GM18520 (cell line): ENCODE results near the gene ITGA8.

ENCODE experiments used
- ATAC-seq: cut with Tn5 transposase; IDR thresholded peaks from one replicate; pipeline ENCODE4 v1.9.1; 2021; ENCODE audit not compliant: unreplicated experiment

ITGA8 gene

DNA sequence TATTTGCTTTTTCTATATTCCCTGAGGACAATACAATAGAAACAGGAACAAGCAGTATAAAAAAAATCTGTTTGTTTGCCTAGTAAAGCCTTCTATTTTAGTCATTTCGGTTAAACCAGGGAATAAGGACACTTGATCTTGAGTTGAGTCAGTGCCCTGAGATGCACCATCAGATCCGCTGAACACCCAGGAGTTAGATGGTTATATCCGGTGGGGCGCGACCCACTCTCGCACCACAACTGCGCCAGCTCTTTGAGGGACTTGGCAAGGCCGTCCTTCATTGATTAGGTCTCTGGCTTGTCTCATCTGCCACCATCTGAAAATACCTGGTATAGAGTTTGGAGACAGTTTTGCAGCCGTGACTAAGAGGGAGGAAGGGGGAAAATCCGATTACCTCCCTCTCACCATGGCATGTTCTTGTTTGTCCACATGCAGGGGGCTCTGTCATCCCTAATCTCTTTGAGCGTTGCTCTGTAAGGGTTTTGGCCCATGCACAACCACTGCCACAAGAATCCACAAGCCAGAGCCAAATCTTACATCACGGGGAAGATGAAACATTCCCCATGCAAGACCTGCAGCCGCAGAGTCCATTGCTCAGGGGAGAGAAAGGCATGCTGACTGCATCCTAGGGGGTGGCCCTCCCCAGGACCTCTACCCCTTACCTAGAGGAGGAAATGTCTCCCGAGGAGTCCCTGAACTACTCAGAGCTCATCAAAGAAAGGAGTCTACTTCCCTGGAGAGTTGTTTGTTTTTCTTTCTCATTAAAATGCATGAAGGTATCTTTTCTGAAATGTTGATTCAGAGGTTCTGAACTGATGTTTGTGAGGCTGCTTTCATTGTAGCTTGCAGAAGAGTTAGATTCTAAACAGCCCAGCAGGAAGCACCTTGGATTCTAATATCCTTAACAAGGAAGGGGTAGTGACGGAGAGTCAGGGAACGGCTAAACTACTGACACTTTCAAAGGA is 247.0 kb downstream of the ITGA8 start:
- ATAC-seq: no peak

DNA sequence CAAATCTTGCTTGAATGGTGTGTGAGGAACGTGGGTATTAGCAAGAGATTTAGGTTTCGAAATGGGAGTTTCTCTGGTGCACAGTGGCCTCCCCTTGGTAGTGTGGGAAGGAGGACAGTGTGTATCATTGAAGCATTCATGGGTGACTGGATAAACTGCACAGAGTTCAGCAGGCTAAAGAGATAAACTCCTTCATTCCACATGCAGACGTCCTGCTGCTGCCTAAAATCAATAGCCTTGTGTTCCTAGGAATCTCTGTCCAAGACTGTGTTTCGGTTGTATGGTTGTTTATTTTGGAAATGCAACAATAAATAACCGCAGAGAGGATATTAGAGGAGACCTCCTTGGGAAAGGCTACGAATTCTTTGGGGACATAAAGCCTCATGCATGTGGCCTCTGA is 247.7 kb downstream of the ITGA8 start:
- no peak for ATAC-seq

- no peak for ATAC-seq
Measured at GRCh38 chr10:15469111-15469510, 250.6 kb downstream of the ITGA8 start.

- no peak for ATAC-seq
Measured at GRCh38 chr10:15464381-15464780, 255.3 kb downstream of the ITGA8 start.
